PC-9 (cell line): Measurements from ENCODE around the gene CABCOCO1. TPM values are rescaled to one million over a fixed set of nuclear protein-coding genes. Genes with fewer than 3 reads are reported as not detected.

ENCODE experiments used
- BruUV-seq: library from RNA; stranded (reverse); fragments of 400-500 nt; replicated peaks from 2 replicates; lab custom pipeline; 2021; lab: Mats Ljungman, UMichigan
- CTCF ChIA-PET: fragments of 300-600 bp; sonication (Branson Sonifier 250); formaldehyde crosslinking; loops from one replicate; lab custom pipeline; 2022; ENCODE audit warnings: antibody characterized with exemption; lab: Charles Lee
- POLR2A ChIA-PET: fragments of 300-600 bp; sonication (Branson Sonifier 250); formaldehyde crosslinking; loops from one replicate; lab custom pipeline; 2022; ENCODE audit warnings: antibody characterized with exemption; ENCODE audit not compliant: unreplicated experiment; lab: Charles Lee
- DNase-seq, 2 experiments: peaks; one replicate each; pipeline versions ENCODE4 v3.0.0 to v3.0.0-alpha.2; 2015 to 2022; ENCODE audit warnings: mixed read lengths in 1 of 2
- H2AFZ ChIP-seq: fragments of 200-600 bp; sonication (generic); 2 replicates; pipeline ENCODE4 v1.8.1; 2017; ENCODE audit warnings: antibody characterized with exemption
- H3F3A ChIP-seq: fragments of 200-600 bp; sonication (generic); 2 replicates; pipeline ENCODE4 v1.8.1; 2017; ENCODE audit warnings: antibody characterized with exemption, mild to moderate bottlenecking, low read depth; ENCODE audit not compliant: insufficient read depth
- H3K27ac ChIP-seq: fragments of 200-600 bp; sonication (generic); 2 replicates; pipeline ENCODE4 v1.6.1; 2016; ENCODE audit warnings: mixed run types
- H3K27me3 ChIP-seq: fragments of 200-600 bp; sonication (generic); 2 replicates; pipeline ENCODE4 v1.6.1; 2016; ENCODE audit warnings: low read depth, mixed run types; ENCODE audit not compliant: insufficient read depth
- H3K36me3 ChIP-seq: fragments of 200-600 bp; sonication (generic); 2 replicates; pipeline ENCODE4 v1.6.1; 2016; ENCODE audit warnings: low read depth, mixed run types
- H3K4me1 ChIP-seq: fragments of 200-600 bp; sonication (generic); replicated peaks from 2 replicates; pipeline ENCODE4 v1.6.1; 2016; ENCODE audit warnings: mixed run types; ENCODE audit not compliant: insufficient read depth
- H3K4me2 ChIP-seq: fragments of 200-600 bp; sonication (generic); 2 replicates; pipeline ENCODE4 v1.6.1; 2017; ENCODE audit warnings: mixed run types
- H3K4me3 ChIP-seq: fragments of 200-600 bp; sonication (generic); 2 replicates; pipeline ENCODE4 v1.6.1; 2016; ENCODE audit warnings: mixed run types
- H3K79me2 ChIP-seq: fragments of 200-600 bp; sonication (generic); 2 replicates; pipeline ENCODE4 v1.6.1; 2017; ENCODE audit warnings: low read depth, mixed run types
- H3K9me2 ChIP-seq: fragments of 200-600 bp; sonication (generic); 2 replicates; pipeline ENCODE4 v1.8.1; 2017; ENCODE audit warnings: mild to moderate bottlenecking; ENCODE audit not compliant: insufficient read depth
- H3K9me3 ChIP-seq: fragments of 200-600 bp; sonication (generic); 2 replicates; pipeline ENCODE4 v1.8.1; 2016; ENCODE audit warnings: low read depth; ENCODE audit not compliant: insufficient read depth
- H4K20me1 ChIP-seq: fragments of 200-600 bp; sonication (generic); 2 replicates; pipeline ENCODE4 v1.8.1; 2017; ENCODE audit not compliant: insufficient read depth
- CTCF ChIP-seq: fragments of 200-600 bp; sonication (generic); conservative IDR thresholded peaks from 2 replicates; pipeline ENCODE4 v1.6.1; 2017; ENCODE audit warnings: mixed run types, antibody characterized with exemption, mild to moderate bottlenecking, moderate library complexity
- EZH2 ChIP-seq: fragments of 200-600 bp; sonication (generic); IDR thresholded peaks from 2 replicates; pipeline ENCODE4 v1.8.0; 2017; ENCODE audit warnings: antibody characterized with exemption, low read depth
- intact Hi-C: fragments of 100-400 bp; cut with micrococcal nuclease; formaldehyde crosslinking; loops from one replicate; pipeline ENCODE4 v1.10.0; 2022; ENCODE audit not compliant: unreplicated experiment
- total RNA-seq: library from RNA; stranded (reverse); gene quantifications from 2 replicates; pipeline ENCODE4 v1.2.3, GENCODE V29; 2021

The CABCOCO1 gene
- total RNA-seq, 1 experiment from 2014 or later: not detected

GRCh38 chr10:61628875-61629513 is 33.7 kb upstream of the CABCOCO1 start:
- peaks cover 42% of the 10 kb centered on the region for H3K4me1 ChIP-seq
- DNase-seq: peak; percentile 27 to 92
- H3K79me2 ChIP-seq: no peaks in the 10 kb centered on the region
- no peaks in the 10 kb centered on the region for H4K20me1 ChIP-seq
- no peak overlapping the region for H2AFZ ChIP-seq
- 0 out of 2 replicates have a peak overlapping the region, but pooled peaks have one; percentile 35 for H3K27ac ChIP-seq
- TF ChIP-seq EZH2: no peak
- TF ChIP-seq CTCF: no peak
- no peaks in the 10 kb centered on the region for H3K27me3 ChIP-seq
- no peaks in the 10 kb centered on the region for H3K36me3 ChIP-seq
- TSS peak; percentile 29 for BruUV-seq
- no peak overlapping the region for H3K4me3 ChIP-seq
- ChIA-PET CTCF (no interaction called here), POLR2A (interaction anchor here (0.6 to 0.7 kb wide), 2 partner anchors 128 to 417 kb away, joined by 3 read pairs; no protein-coding TSS in a partner anchor)
- peak overlapping the region; percentile 54 for H3K4me2 ChIP-seq
- peaks cover 4% of the 10 kb centered on the region; the same call in 1 of the 2 replicates for H3K9me3 ChIP-seq
- peaks cover 10% of the 10 kb centered on the region; the same call in 1 of the 2 replicates for H3F3A ChIP-seq
- intact Hi-C loops: loop anchor here (10.0 kb wide), 1 partner anchor 206 kb away; no protein-coding TSS in a partner anchor
- no peaks in the 10 kb centered on the region for H3K9me2 ChIP-seq

DNA sequence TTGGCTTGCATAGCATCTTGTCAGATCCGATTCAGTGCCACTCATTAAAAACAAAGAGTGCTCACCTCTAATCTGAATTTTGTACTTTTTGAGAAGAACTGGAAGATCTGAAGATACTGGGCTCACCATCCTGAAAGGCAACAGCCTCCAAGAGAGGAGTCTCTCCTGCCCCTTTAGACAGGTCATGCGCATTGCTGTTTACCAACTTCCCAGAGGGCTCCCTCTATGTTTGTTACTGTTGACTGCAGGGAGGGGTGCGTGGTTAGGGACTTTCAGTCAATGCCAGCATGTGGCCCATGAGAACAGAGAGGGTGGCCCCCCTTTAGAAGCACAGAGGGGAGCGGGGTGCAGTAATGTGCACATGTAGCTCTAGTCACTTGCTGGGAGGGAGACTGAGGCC is 33.2 kb upstream of the CABCOCO1 start:
- no peak for DNase-seq
- Histone ChIP-seq H3F3A (peaks cover 10% of the 10 kb centered on the region; the same call in 1 of the 2 replicates), H3K36me3 (no peaks in the 10 kb centered on the region), H3K27me3 (no peaks in the 10 kb centered on the region), H3K79me2 (no peaks in the 10 kb centered on the region), H2AFZ (no peak overlapping the region), H4K20me1 (no peaks in the 10 kb centered on the region), H3K9me2 (no peaks in the 10 kb centered on the region), H3K4me3 (no peak overlapping the region), H3K9me3 (peaks cover 4% of the 10 kb centered on the region; the same call in 1 of the 2 replicates), H3K4me1 (peaks cover 43% of the 10 kb centered on the region), H3K4me2 (peak overlapping the region; percentile 54), H3K27ac (no peak overlapping the region)
- POLR2A ChIA-PET: no interaction called here
- intact Hi-C loops: loop anchor here (10.0 kb wide), 1 partner anchor 205 kb away; no protein-coding TSS in a partner anchor
- TF ChIP-seq EZH2 (no peak), CTCF (no peak)
- CTCF ChIA-PET: no interaction called here
- no TSS peak for BruUV-seq

- Histone ChIP-seq H3K9me3 (no peaks in the 10 kb centered on the region; the same call in 1 of the 2 replicates), H3K4me3 (no peak overlapping the region), H3K27me3 (no peaks in the 10 kb centered on the region), H4K20me1 (no peaks in the 10 kb centered on the region), H3K9me2 (no peaks in the 10 kb centered on the region), H3K36me3 (no peaks in the 10 kb centered on the region), H3K4me1 (peaks cover 57% of the 10 kb centered on the region), H3K4me2 (no peak overlapping the region), H2AFZ (no peak overlapping the region), H3F3A (peaks cover 10% of the 10 kb centered on the region; the same call in 1 of the 2 replicates), H3K79me2 (no peaks in the 10 kb centered on the region), H3K27ac (no peak overlapping the region)
- BruUV-seq: no TSS peak
- no peak for TF ChIP-seq EZH2
- TF ChIP-seq CTCF: no peak
- ChIA-PET CTCF (interaction anchor here (0.6 kb wide), 2 partner anchors 197 to 264 kb away, joined by 3 to 4 read pairs; no protein-coding TSS in a partner anchor), POLR2A (interaction anchor here (0.6 to 0.7 kb wide), 2 partner anchors 24 to 445 kb away, joined by 6 to 15 read pairs; no protein-coding TSS in a partner anchor)
- intact Hi-C loops: loop anchor here (5.0 kb wide), 1 partner anchor 270 kb away; the partner anchor contains the start of gene ARID5B
- DNase-seq: peak in 1 of 2 experiments; percentile 76
Observed at GRCh38 chr10:61632057-61632670, 30.6 kb upstream of the CABCOCO1 start.
